Measurements from ENCODE around the gene SUN3. TPM values are rescaled to one million over a fixed set of nuclear protein-coding genes. Genes with fewer than 3 reads are reported as not detected.
"Not testable (repeated sequence)": the region's sequence is repeated elsewhere in the genome, so short reads cannot be mapped to it uniquely, and the experiment has no call there.

Gene SUN3
- total RNA-seq, 5 donors from 2014 or later (not counting 1 experiment from before 2014, with no cell fraction given), result 0.55 to 0.90 (median 0.59) TPM; not detected in 2

DNA sequence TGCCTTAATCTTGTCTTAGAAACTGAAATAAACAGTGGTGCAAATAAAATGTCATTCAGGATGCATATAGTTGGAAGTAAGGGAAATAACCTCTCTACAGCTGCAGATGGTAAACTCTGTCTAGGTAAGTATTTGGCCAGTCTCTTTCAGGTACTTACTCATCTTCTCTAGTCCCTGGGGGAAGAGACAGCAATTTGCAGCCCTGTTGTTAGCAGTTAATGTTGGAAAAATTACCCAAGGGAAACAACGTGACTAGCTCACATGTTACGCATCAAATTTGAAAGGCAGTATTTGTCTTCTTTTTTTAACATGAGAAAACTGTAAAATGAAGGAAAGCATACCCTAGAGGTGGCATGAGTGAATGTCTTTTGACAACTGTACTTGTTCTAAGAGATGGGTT is 46.3 kb downstream of the SUN3 start:
- ChIA-PET POLR2A (no interaction called here), CTCF (interaction anchor here (1.0 to 1.4 kb wide), 3 partner anchors 14 to 128 kb away, joined by 3 to 5 read pairs (median 4); no protein-coding TSS in a partner anchor)
- Histone ChIP-seq H3K9me3 (no peaks in the 10 kb centered on the region), H3K4me3 (ENCODE audit: control insufficient read depth in 1 of 2, extremely low read depth in 1 of 2, low read length in 1 of 2) (no peak overlapping the region), H3K27ac (ENCODE audit: low read length) (no peak overlapping the region), H3K36me3 (ENCODE audit: control insufficient read depth in 2 of 2, extremely low read depth in 1 of 2, insufficient read depth in 1 of 2, low read length in 1 of 2) (peaks cover 0 to 9% of the 10 kb centered on the region in 2 donors), H3K27me3 (replicated peaks in 1 of 2; ENCODE audit: control insufficient read depth in 2 of 2, extremely low read depth in 1 of 2, insufficient read depth in 2 of 2, low read length in 1 of 2) (no peaks in the 10 kb centered on the region), H3K4me1 (ENCODE audit: control insufficient read depth in 1 of 2, extremely low read depth in 1 of 2, insufficient read depth in 2 of 2, low read length in 2 of 2) (peaks cover 9 to 10% of the 10 kb centered on the region in 2 experiments)
- DNase-seq (no peak), ATAC-seq (replicated peaks in 1 of 4) (no peak)
- WGBS (ENCODE audit: insufficient coverage), result 70% methylated on average over 2 of the region's 2 CpGs
- H3K27ac Mint-ChIP-seq, result no peak overlapping the region
- no peak overlapping the region for H3K4me3 Mint-ChIP-seq
- H3K4me1 Mint-ChIP-seq, result peaks cover 18 to 23% (median 18%) of the 10 kb centered on the region in 3 donors
- H3K36me3 Mint-ChIP-seq, result peaks cover 12% of the 10 kb centered on the region
- no peaks in the 10 kb centered on the region for H3K27me3 Mint-ChIP-seq
- no peaks in the 10 kb centered on the region for H3K9me3 Mint-ChIP-seq

- peaks cover 26% of the 10 kb centered on the region for H3K36me3 Mint-ChIP-seq
- POLR2A ChIA-PET; ATAC-seq (replicated peaks in 1 of 4); H3K27ac ChIP-seq (ENCODE audit: low read length); H3K27me3 ChIP-seq (replicated peaks in 1 of 2; ENCODE audit: control insufficient read depth in 2 of 2, extremely low read depth in 1 of 2, insufficient read depth in 2 of 2, low read length in 1 of 2); H3K9me3 ChIP-seq; CTCF ChIA-PET; H3K4me3 Mint-ChIP-seq; H3K4me3 ChIP-seq (ENCODE audit: control insufficient read depth in 1 of 2, extremely low read depth in 1 of 2, low read length in 1 of 2); DNase-seq; H3K9me3 Mint-ChIP-seq; H3K27me3 Mint-ChIP-seq: not testable (repeated sequence)
- peaks cover 26 to 32% (median 29%) of the 10 kb centered on the region in 3 donors for H3K4me1 Mint-ChIP-seq
- H3K36me3 ChIP-seq (ENCODE audit: control insufficient read depth in 2 of 2, extremely low read depth in 1 of 2, insufficient read depth in 1 of 2, low read length in 1 of 2), result peaks cover 3 to 28% of the 10 kb centered on the region in 2 donors
- no CpG with 5 or more reads among the region's 5 CpGs for WGBS (ENCODE audit: insufficient coverage)
- H3K27ac Mint-ChIP-seq, result peak overlapping the region in 1 of 2 donors; percentile 23
- peaks cover 9 to 10% of the 10 kb centered on the region in 2 experiments for H3K4me1 ChIP-seq (ENCODE audit: control insufficient read depth in 1 of 2, extremely low read depth in 1 of 2, insufficient read depth in 2 of 2, low read length in 2 of 2)
These were observed 48.3 kb downstream of the SUN3 start for GRCh38 chr7:47980648-47981047.

DNA sequence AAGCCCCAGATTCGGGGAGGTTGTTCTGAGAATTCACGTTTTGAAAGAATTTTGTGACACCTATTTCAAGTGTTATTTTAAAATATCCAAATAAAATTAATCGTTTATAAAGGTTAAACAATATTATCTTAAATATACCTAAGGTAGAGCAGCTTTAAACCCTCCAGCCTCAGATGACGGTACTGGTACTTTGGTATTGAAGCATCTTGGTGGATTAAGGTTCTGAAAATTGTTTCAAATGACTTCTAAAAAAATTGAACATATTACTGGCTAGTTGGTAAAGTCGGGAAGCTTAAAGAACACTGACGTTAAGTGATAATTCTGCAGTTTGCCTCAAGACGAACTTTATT is 49.1 kb downstream of the SUN3 start:
- H3K36me3 ChIP-seq (ENCODE audit: control insufficient read depth in 2 of 2, extremely low read depth in 1 of 2, insufficient read depth in 1 of 2, low read length in 1 of 2), result peaks cover 3 to 33% of the 10 kb centered on the region in 2 donors
- Mint-ChIP-seq H3K9me3 (no peaks in the 10 kb centered on the region), H3K4me1 (peaks cover 26 to 32% (median 29%) of the 10 kb centered on the region in 3 donors), H3K4me3 (peak overlapping the region; percentile 91 to 95 (median 94)), H3K36me3 (peaks cover 26% of the 10 kb centered on the region), H3K27me3 (no peaks in the 10 kb centered on the region), H3K27ac (peak overlapping the region; percentile 99 to 100)
- H3K4me3 ChIP-seq (ENCODE audit: control insufficient read depth in 1 of 2, extremely low read depth in 1 of 2, low read length in 1 of 2), result peak overlapping the region in 1 of 2 donors; percentile 90
- ChIA-PET POLR2A (interaction anchor here in 1 of 2 donors (0.6 kb wide), 1 partner anchor 10 kb away, joined by 4 read pairs; no protein-coding TSS in a partner anchor), CTCF (no interaction called here)
- WGBS (ENCODE audit: insufficient coverage), result no CpG with 5 or more reads among the region's 7 CpGs
- H3K27ac ChIP-seq (ENCODE audit: low read length), result peak overlapping the region; percentile 95
- H3K4me1 ChIP-seq (ENCODE audit: control insufficient read depth in 1 of 2, extremely low read depth in 1 of 2, insufficient read depth in 2 of 2, low read length in 2 of 2), result peaks cover 9 to 10% of the 10 kb centered on the region in 2 experiments
- H3K9me3 ChIP-seq, result no peaks in the 10 kb centered on the region
- no peak for DNase-seq
- H3K27me3 ChIP-seq (replicated peaks in 1 of 2; ENCODE audit: control insufficient read depth in 2 of 2, extremely low read depth in 1 of 2, insufficient read depth in 2 of 2, low read length in 1 of 2), result no peaks in the 10 kb centered on the region
- ATAC-seq (replicated peaks in 1 of 4), result no peak

DNA sequence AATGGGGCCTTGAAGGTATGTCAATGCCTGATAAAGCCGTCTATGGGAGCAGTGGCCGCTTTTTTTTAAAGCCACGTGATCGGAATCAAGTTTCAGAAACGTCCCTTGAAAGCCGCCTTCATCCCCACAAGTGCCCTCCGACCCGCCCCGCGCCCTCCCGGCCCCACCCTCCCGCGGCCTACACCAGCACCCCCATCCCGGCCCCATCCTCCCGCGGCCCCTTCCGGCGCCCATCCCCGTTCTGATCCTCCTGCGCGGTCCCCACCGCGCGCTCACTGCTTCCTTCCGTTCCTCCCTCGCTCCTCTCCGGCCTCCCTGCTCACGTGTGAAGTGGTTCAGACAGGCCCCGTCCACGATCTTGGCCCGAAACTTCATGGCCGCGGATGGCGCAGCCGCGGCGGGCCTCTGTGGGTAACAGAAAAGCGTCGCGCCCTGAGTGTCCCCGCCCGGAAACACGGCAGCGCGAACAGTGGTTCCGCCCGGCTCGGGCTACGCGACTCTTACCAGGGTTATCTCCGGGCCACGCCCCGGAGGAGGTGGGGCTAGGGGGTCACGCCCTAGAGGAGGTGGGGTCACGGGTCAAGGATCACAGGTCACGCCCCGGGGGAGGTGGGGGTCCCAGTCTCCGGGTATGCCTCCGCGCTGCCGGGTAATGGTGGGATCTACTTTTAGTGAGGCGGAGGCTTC is 49.6 kb downstream of the SUN3 start, which contains the start of gene HUS1:
TSS of gene HUS1 (minus strand) at position 471 of the 687 bp plus-strand sequence. CDS start at position 375, 96 bp downstream.
- no peaks in the 10 kb centered on the region for H3K27me3 Mint-ChIP-seq
- peaks cover 3 to 38% of the 10 kb centered on the region in 2 donors for H3K36me3 ChIP-seq (ENCODE audit: control insufficient read depth in 2 of 2, extremely low read depth in 1 of 2, insufficient read depth in 1 of 2, low read length in 1 of 2)
- ATAC-seq (replicated peaks in 1 of 4), result peak; percentile 98 to 99 (median 98)
- peaks cover 9 to 10% of the 10 kb centered on the region in 2 experiments for H3K4me1 ChIP-seq (ENCODE audit: control insufficient read depth in 1 of 2, extremely low read depth in 1 of 2, insufficient read depth in 2 of 2, low read length in 2 of 2)
- H3K27me3 ChIP-seq (replicated peaks in 1 of 2; ENCODE audit: control insufficient read depth in 2 of 2, extremely low read depth in 1 of 2, insufficient read depth in 2 of 2, low read length in 1 of 2), result no peaks in the 10 kb centered on the region
- H3K27ac ChIP-seq (ENCODE audit: low read length), result peak within 1 kb of the TSS; percentile 95
- H3K4me3 ChIP-seq (ENCODE audit: control insufficient read depth in 1 of 2, extremely low read depth in 1 of 2, low read length in 1 of 2), result peak within 1 kb of the TSS; percentile 62 to 90
- H3K27ac Mint-ChIP-seq, result peak within 1 kb of the TSS; percentile 99 to 100
- H3K4me3 Mint-ChIP-seq, result peak within 1 kb of the TSS; percentile 91 to 95 (median 94)
- DNase-seq, result peak; percentile 81 to 93 (median 89)
- POLR2A ChIA-PET, result interaction anchor here in 1 of 2 donors (0.6 kb wide), 2 partner anchors 9 to 65 kb away, joined by 3 to 4 read pairs; no protein-coding TSS in a partner anchor
- H3K9me3 Mint-ChIP-seq, result no peaks in the 10 kb centered on the region
- H3K4me1 Mint-ChIP-seq, result peaks cover 27 to 34% (median 32%) of the 10 kb centered on the region in 3 donors
- 2% methylated on average over 50 of the region's 62 CpGs for WGBS (ENCODE audit: insufficient coverage)
- peaks cover 32% of the 10 kb centered on the region for H3K36me3 Mint-ChIP-seq
- CTCF ChIA-PET, result interaction anchor here in 1 of 2 donors (1.7 kb wide), 1 partner anchor 131 kb away, joined by 5 read pairs; no protein-coding TSS in a partner anchor
- no peaks in the 10 kb centered on the region for H3K9me3 ChIP-seq

- peaks cover 9 to 10% of the 10 kb centered on the region in 2 experiments for H3K4me1 ChIP-seq (ENCODE audit: control insufficient read depth in 1 of 2, extremely low read depth in 1 of 2, insufficient read depth in 2 of 2, low read length in 2 of 2)
- no peak for ATAC-seq (replicated peaks in 1 of 4)
- Mint-ChIP-seq H3K4me3 (peak overlapping the region; percentile 91 to 95 (median 94)), H3K27ac (peak overlapping the region; percentile 99 to 100), H3K27me3 (no peaks in the 10 kb centered on the region), H3K36me3 (peaks cover 37% of the 10 kb centered on the region), H3K4me1 (peaks cover 30 to 36% (median 32%) of the 10 kb centered on the region in 3 donors), H3K9me3 (no peaks in the 10 kb centered on the region)
- H3K9me3 ChIP-seq, result no peaks in the 10 kb centered on the region
- H3K27me3 ChIP-seq (replicated peaks in 1 of 2; ENCODE audit: control insufficient read depth in 2 of 2, extremely low read depth in 1 of 2, insufficient read depth in 2 of 2, low read length in 1 of 2), result no peaks in the 10 kb centered on the region
- H3K36me3 ChIP-seq (ENCODE audit: control insufficient read depth in 2 of 2, extremely low read depth in 1 of 2, insufficient read depth in 1 of 2, low read length in 1 of 2), result peaks cover 3 to 44% of the 10 kb centered on the region in 2 donors
- CTCF ChIA-PET, result interaction anchor here (1.5 to 1.7 kb wide), 2 partner anchors 132 kb away, joined by 5 to 7 read pairs; no protein-coding TSS in a partner anchor
- H3K27ac ChIP-seq (ENCODE audit: low read length), result peak overlapping the region; percentile 95
- POLR2A ChIA-PET, result interaction anchor here in 1 of 2 donors (0.6 to 0.7 kb wide), 2 partner anchors 65 to 138 kb away, joined by 3 to 6 read pairs; no protein-coding TSS in a partner anchor
- no peak for DNase-seq
- H3K4me3 ChIP-seq (ENCODE audit: control insufficient read depth in 1 of 2, extremely low read depth in 1 of 2, low read length in 1 of 2), result peak overlapping the region; percentile 57 to 90
- 0% methylated on average over 1 of the region's 4 CpGs for WGBS (ENCODE audit: insufficient coverage)
These were observed 50.1 kb downstream of the SUN3 start for GRCh38 chr7:47978790-47979144.

GRCh38 chr7:47973739-47974138 is 55.2 kb downstream of the SUN3 start:
- Histone ChIP-seq H3K27me3 (replicated peaks in 1 of 2; ENCODE audit: control insufficient read depth in 2 of 2, extremely low read depth in 1 of 2, insufficient read depth in 2 of 2, low read length in 1 of 2) (no peaks in the 10 kb centered on the region), H3K4me1 (ENCODE audit: control insufficient read depth in 1 of 2, extremely low read depth in 1 of 2, insufficient read depth in 2 of 2, low read length in 2 of 2) (peaks cover 6 to 7% of the 10 kb centered on the region in 2 experiments), H3K36me3 (ENCODE audit: control insufficient read depth in 2 of 2, extremely low read depth in 1 of 2, insufficient read depth in 1 of 2, low read length in 1 of 2) (peaks cover 3 to 82% of the 10 kb centered on the region in 2 donors), H3K27ac (ENCODE audit: low read length) (no peak overlapping the region), H3K4me3 (ENCODE audit: control insufficient read depth in 1 of 2, extremely low read depth in 1 of 2, low read length in 1 of 2) (no peak overlapping the region), H3K9me3 (no peaks in the 10 kb centered on the region)
- DNase-seq (no peak), ATAC-seq (replicated peaks in 1 of 4) (no peak)
- no peak overlapping the region for H3K4me3 Mint-ChIP-seq
- peaks cover 52 to 63% (median 55%) of the 10 kb centered on the region in 3 donors for H3K4me1 Mint-ChIP-seq
- ChIA-PET CTCF (no interaction called here), POLR2A (interaction anchor here in 1 of 2 donors (0.6 kb wide), 1 partner anchor 48 kb away, joined by 3 read pairs; no protein-coding TSS in a partner anchor)
- 38% methylated on average over 1 of the region's 1 CpG for WGBS (ENCODE audit: insufficient coverage)
- no peaks in the 10 kb centered on the region for H3K9me3 Mint-ChIP-seq
- H3K27me3 Mint-ChIP-seq, result no peaks in the 10 kb centered on the region
- peaks cover 63% of the 10 kb centered on the region for H3K36me3 Mint-ChIP-seq
- peak overlapping the region in 1 of 2 donors; percentile 21 for H3K27ac Mint-ChIP-seq

All from T-cell (primary cell).